NCI-H748 treated with DMSO at 0.1 percent for 48 hours (cell line): Measurements from ENCODE around the gene SLC7A8.
"Not testable (repeated sequence)": the region's sequence is repeated elsewhere in the genome, so short reads cannot be mapped to it uniquely, and the experiment has no call there.

ENCODE experiments used
- DNase-seq: peaks from one replicate; lab custom pipeline; 2025; lab: John Stamatoyannopoulos, UW

The SLC7A8 gene

DNA sequence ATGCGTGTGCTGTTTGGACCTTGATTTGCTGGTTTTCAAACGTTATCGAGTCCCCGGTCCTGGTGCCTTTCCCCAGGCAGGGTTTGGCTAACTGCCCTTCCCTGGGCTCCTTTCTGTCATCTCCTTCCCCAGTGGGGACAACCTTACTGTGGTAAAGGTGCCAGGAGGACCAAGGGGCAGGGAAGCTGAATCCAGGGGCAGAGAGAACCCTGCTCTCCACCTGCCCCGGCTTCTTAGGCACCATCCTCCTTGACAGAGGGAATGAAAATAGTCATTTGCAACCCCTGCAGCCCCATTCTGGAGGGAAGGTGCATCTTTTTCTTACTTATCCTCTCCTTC lies 69.4 kb downstream of the SLC7A8 start:
- no peak for DNase-seq

GRCh38 chr14:23113431-23114119 lies 69.9 kb downstream of the SLC7A8 start:
- DNase-seq: no peak

- no peak for DNase-seq
These were observed 70.9 kb downstream of the SLC7A8 start for GRCh38 chr14:23112359-23113178.

- DNase-seq: no peak
These were observed 72.7 kb downstream of the SLC7A8 start for GRCh38 chr14:23110579-23111365.

- no peak for DNase-seq
These were observed 73.7 kb downstream of the SLC7A8 start for GRCh38 chr14:23109769-23110168.

DNA sequence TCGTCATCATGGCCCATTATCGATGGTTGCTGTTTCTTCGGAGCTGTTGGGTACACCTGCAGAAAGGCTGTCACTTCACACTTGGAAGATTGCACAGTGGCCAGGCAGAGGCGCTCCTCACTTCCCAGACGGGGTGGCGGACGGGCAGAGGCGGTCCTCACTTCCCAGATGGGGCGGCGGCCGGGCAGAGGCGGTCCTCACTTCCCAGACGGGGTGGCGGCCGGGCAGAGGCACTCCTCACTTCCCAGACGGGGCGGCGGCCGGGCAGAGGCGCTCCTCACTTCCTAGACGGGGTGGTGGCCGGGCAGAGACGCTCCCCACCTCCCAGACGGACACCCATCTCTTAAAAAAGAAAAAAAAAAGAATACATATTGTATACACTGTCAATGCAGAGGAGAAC lies 75.3 kb downstream of the SLC7A8 start:
- not testable (repeated sequence) for DNase-seq

GRCh38 chr14:23107620-23108019 lies 75.8 kb downstream of the SLC7A8 start:
- DNase-seq: not testable (repeated sequence)

DNA sequence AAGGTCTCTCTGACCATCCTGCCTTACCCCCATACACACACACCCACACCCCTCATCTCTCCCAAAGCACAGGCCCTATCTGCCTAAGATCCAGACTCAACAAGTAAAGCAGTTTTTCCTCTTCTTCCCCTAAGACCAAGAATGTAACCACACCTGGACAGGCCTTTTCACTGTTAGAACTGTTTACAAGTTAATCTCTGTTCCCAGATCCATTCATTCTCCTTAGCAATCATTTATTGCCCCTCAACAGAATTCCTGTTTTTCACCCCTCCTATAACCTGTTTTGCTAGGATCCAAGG lies 76.8 kb downstream of the SLC7A8 start:
- DNase-seq: no peak

DNA sequence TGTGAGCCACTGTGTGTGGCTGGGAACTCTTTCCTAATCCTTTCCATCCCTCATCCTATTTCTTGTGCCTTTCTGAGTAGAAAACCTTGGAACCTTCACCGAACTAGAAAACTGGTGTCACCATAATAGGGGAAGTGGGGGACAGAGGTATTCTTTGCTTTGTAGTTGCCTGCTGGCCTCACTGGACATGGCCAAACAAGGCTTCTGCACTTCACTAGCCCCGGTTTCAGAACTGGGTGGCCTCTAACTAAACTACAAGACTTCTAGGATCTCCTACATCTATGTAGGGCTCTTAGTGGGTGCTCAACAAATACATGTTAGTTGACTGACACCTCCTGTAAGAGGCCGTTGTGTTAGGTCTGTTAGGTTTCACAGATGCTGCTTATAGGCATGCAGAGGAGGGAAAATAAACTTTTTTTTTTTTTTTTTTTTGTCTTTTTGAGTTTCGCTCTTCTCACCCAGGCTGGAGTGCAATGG lies 78.1 kb downstream of the SLC7A8 start:
- DNase-seq: no peak

DNA sequence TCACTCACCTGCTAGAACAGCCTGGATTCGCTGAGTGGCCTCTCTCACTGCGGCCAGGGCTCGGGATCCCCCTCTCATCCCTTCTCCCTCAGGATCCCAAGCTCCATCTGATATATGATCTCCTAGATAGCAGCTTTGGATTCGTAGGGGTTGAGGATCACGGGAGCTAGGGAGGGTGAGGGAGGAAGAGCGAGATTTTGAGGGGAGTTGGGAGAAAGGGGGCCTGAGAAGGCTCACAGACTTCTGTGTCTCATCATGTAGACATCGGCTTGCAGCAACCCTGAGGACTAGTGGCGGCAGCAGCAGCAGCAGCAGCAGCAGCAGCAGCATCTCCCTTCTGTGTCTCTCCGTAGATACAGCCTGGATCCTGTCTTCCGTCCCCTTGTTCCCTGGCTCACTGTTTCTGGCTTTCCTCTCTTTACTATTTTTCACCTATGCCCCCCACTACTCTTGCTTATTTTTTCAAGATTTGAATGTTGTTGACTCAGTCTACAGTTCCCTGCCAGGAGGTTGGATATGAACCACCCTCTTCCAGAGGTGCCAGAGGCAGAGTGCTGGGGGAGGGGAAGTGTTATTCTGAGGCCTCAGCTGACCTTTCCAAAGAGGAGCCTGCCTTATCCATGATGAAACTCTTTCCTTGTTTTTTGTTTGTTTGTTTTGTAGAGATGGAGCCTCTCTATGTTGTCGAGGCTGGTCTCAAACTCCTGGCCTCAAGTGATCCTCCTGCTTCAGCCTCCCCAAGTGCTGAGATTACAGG lies 78.7 kb downstream of the SLC7A8 start, which contains the start of gene CIROP:
Gene CIROP, minus strand, starts transcription at position 399 of the 757 bp plus-strand sequence. Its CDS starts 69 bp downstream, at position 330.
- DNase-seq: no peak

DNA sequence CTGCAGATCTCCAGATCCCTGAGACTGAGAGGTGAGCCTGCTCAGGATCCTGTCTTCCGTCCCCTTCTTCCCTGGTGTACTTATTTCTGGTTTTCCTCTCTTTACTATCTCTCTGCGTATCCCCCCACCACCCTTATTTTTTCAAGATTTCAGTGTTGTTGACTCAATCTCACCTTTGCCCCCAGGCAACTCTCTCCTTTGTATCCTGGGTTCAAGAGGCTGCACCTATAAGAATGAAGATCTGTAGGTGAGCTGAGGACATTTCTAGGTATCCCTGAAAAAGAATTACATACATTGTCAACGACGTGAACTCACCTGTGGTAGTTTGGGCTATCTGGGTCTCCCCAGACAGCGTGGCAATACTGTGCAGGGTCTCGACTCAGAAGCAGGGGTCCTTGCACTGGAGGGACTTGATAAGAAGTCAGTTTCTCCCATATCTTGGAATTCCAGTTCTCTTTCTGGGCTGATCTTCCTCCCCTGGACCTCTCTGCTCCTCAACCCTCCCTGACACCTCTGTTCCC lies 79.3 kb downstream of the SLC7A8 start:
- no peak for DNase-seq

DNA sequence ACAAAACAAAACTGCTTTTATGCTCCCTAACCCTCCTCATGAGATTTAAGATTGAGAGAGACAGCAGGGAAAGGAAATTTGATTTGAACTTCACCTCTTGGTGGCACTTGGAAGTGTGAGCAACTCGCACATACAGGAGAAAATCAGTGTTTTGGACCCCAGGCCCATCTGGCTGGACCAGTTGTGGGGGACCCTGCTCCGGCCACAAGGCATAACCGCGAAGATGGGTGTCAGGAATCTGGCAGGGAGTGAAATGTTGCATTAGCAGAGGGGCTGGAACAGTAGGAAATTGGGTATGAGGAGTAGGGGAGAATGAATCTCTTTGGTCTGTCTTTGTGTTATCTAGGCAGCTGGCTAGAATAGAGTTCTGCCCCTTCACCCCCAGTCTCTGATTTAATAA lies 79.9 kb downstream of the SLC7A8 start:
- no peak for DNase-seq

GRCh38 chr14:23102801-23103200 lies 80.7 kb downstream of the SLC7A8 start:
- no peak for DNase-seq

DNA sequence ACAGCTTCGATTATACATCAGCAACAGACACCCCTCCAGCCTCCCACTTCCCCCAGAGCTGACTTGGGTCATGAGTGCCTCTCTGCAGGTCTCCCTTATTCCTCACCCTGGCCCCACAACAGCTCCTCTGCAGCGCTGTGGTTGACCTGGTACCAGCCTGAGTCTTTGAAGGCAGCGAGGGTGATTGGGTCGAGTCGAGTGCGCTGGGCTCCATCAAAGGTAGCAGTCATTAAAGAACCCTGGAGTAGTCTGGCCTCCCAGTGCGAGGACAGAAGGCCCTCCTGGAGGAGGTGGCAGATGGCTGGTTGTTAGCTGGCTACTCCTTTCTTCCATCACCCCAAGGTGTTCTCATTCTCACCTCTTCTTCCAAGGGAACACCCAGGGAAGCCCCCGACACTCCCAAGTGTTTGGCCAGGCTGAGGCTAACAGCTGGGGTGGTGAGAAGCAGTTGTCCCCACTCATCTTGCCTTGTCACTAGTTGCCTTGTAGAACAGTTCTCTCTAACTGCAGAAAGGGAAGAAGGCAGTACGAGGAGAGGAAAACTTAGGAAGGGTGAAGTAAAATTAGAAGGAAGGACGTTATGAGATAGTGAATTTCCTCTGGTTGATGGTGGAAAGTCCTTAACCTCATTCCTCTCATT lies 81.4 kb downstream of the SLC7A8 start:
- no peak for DNase-seq

- DNase-seq: no peak
These were observed 82.1 kb downstream of the SLC7A8 start for GRCh38 chr14:23101213-23101970.

DNA sequence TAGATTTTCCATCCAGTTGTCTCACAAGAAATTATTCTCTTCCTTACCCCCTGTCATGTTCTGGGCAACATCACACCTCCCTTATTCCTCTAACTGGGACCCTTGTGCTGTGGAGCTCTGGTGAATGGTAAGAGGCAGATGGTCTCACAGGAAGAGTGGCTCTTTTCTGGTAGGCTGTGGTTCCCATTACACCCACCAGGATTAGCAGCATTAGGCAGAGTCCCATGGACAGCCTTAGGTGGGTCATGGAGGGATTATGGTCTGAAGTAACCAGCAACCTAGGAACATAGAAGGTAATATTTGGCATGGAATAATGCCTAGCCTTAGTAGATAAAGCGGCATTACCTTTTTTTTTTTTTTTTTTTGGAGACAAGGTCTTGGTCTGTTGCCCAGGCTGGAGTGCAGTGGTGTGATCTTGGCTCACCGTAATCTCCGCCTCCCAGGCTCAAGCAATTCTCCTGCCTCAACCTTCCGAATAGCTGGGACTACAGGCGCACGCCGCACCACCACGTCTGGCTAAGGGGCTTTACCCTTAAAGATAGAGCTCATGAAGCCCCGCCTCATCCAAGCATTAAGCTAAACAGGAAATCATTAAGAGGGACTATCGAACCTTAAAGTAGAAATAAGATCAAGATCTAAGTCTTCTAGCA lies 84.1 kb downstream of the SLC7A8 start:
- no peak for DNase-seq

DNA sequence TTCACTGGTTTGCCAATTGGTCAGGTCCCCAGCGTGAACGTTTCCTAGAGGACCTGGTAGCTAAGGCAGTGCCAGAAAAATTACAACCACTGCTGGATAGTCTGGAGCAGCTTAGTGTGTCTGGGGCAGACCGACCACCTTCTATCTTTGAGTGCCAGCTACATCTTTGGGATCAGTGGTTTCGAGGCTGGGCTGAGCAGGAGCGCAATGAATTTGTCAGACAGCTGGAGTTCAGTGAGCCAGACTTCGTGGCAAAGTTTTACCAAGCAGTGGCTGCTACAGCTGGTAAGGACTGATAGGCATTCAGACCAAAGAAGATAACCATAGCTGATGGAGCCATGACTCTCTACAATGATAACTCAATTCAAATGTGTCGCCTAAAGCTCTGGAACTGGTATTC lies 85.7 kb downstream of the SLC7A8 start:
- DNase-seq: no peak

DNA sequence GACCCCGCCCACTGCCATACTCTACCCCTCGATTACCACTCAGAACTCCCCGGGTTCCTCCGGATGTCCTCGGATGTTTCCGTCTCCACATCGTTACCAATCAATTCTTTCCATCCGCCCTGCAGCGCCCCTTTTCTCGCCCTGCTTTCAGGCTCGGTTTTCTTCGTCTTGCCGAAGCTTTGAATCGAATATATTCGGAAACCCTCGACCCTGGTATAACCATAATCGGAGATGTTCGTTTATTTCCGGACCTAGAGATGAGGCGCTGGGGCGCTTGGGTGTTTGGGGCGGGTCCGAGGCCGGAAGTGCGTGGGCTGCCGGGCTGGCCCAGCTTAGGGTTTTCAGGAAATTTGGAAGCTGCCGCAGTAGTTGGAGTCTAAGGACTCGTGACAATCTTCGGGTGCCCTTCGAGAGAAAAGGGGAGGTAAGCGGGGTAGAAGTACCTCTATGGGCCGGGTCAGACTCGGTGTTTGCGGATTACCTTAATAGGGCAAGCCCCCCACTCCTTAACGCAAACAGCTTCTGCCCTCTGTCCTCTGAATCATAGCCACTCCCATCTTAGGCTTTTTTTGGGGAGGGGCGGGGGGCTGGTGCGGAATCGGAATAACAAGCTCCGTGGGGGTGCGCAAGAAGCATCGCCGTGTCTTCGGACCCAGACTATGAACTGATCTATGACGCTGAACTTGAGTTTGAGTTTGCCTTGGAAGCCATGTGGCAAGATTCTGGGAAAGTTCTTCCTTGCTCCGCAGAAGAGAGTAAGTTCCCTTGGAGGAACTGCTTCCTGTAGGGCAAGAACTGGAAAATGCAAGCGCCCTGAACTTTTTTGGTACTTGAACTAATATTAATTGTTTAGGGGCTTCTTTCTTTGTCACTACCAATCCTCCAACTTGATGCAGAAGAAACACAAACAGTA lies 88.0 kb downstream of the SLC7A8 start, which contains the start of gene C14orf119:
Gene C14orf119, plus strand, starts transcription at position 310 of the 913 bp plus-strand sequence. CDS start 2,154 bp downstream, outside the sequence.
- no peak for DNase-seq
